K562 (cell line): Measurements from ENCODE around the gene SHBG. TPM values are rescaled to one million over a fixed set of nuclear protein-coding genes. Genes with fewer than 3 reads are reported as not detected.

ENCODE experiments used
- ATAC-seq: fragments of 200-7000 bp; cut with Tn5 transposase; 3 replicates; pipeline ENCODE4 v1.9.1; 2020; ENCODE audit warnings: moderate library complexity
- BruUV-seq: library from RNA; stranded (reverse); fragments of 400-500 nt; replicated peaks from 2 replicates; lab custom pipeline; 2021; lab: Mats Ljungman, UMichigan
- CTCF ChIA-PET: fragments of 300-600 bp; formaldehyde crosslinking; extraction: SDS; loops from one replicate; lab custom pipeline; 2021; ENCODE audit warnings: low intra/inter-chr PET ratio; lab: Yijun Ruan, JAX
- POLR2A ChIA-PET: fragments of 300-600, 350-650 bp; sonication (Branson Sonifier 250); formaldehyde crosslinking; extraction: SDS; loops from one replicate; lab custom pipeline; 2021; ENCODE audit warnings: antibody characterized with exemption, inconsistent platforms; lab: Yijun Ruan, JAX
- DNase-seq, 4 experiments: peaks; one replicate each; pipeline versions ENCODE4 v3.0.0 to v3.0.0-alpha.2; 2011 to 2018; ENCODE audit warnings: low spot score in 3 of 4, mixed read lengths in 3 of 4; ENCODE audit errors: extremely low read depth in 1 of 4
- FAIRE-seq: peaks from 2 replicates; lab custom pipeline; 2011; peaks lifted over from hg19 to GRCh38; lab: Jason Lieb, UNC
- H2AFZ ChIP-seq: 2 replicates; pipeline ENCODE4 v1.6.0; 2011; ENCODE audit warnings: low read depth, low read length, control low read depth, inconsistent platforms
- H3K27ac ChIP-seq: fragments of 200-600 bp; 3 replicates; pipeline ENCODE4 v1.8.0; 2011; ENCODE audit warnings: low read depth, mild to moderate bottlenecking, control low read depth, inconsistent platforms, low read length, moderate library complexity, mixed read lengths; ENCODE audit errors: extremely low read depth
- H3K27me3 ChIP-seq, 2 experiments: fragments of 300-600 bp in 1 of 2; 2 replicates in 1 of 2; 3 replicates in 1 of 2; pipeline versions ENCODE4 v1.6.0 to v1.8.0; 2011; ENCODE audit warnings: inconsistent platforms in 2 of 2, low read length in 2 of 2, mild to moderate bottlenecking in 1 of 2, mixed read lengths in 1 of 2, moderate library complexity in 1 of 2; ENCODE audit not compliant: control insufficient read depth in 2 of 2, insufficient read depth in 2 of 2
- H3K36me3 ChIP-seq: fragments of 300-600 bp; 3 replicates; pipeline ENCODE4 v1.8.0; 2011; ENCODE audit warnings: mild to moderate bottlenecking, low read length, inconsistent platforms; ENCODE audit not compliant: control insufficient read depth, insufficient read depth
- H3K4me1 ChIP-seq, 2 experiments: fragments of 200-600 bp in 1 of 2; replicated peaks in 1 of 2; 2 replicates in 1 of 2; 3 replicates in 1 of 2; pipeline versions ENCODE4 v1.5.1 to v1.8.0; 2011; ENCODE audit warnings: inconsistent platforms in 2 of 2, low read length in 2 of 2, mild to moderate bottlenecking in 1 of 2, mixed read lengths in 1 of 2, moderate library complexity in 1 of 2; ENCODE audit not compliant: control insufficient read depth in 2 of 2, insufficient read depth in 2 of 2
- H3K4me2 ChIP-seq: 2 replicates; pipeline ENCODE4 v1.6.1; 2011; ENCODE audit warnings: low read length, control low read depth, inconsistent platforms, mixed read lengths; ENCODE audit not compliant: insufficient read depth
- H3K4me3 ChIP-seq: fragments of 200-600 bp; sonication (generic), shearing (Covaris generic); 2 replicates; pipeline ENCODE4 v1.5.1; 2016; ENCODE audit warnings: control low read depth, inconsistent platforms
- H3K79me2 ChIP-seq: fragments of 200-600 bp; 3 replicates; pipeline ENCODE4 v1.8.0; 2011; ENCODE audit warnings: low read length, inconsistent platforms; ENCODE audit not compliant: control insufficient read depth, insufficient read depth
- H3K9ac ChIP-seq, 2 experiments: 2 replicates each; pipeline versions ENCODE4 v1.6.0 to v1.6.1; 2011; ENCODE audit warnings: low read depth in 2 of 2, low read length in 2 of 2, control low read depth in 1 of 2, inconsistent platforms in 1 of 2, mild to moderate bottlenecking in 1 of 2, mixed read lengths in 1 of 2; ENCODE audit not compliant: insufficient read depth in 1 of 2
- H3K9me1 ChIP-seq: one replicate; pipeline ENCODE4 v1.6.0; 2011; ENCODE audit warnings: inconsistent platforms, mild to moderate bottlenecking, low read length, moderate library complexity; ENCODE audit not compliant: control insufficient read depth, insufficient read depth
- H3K9me3 ChIP-seq: replicated peaks from 2 replicates; pipeline ENCODE4 v1.5.1; 2011; ENCODE audit warnings: low read depth, low read length, inconsistent platforms; ENCODE audit not compliant: control insufficient read depth, insufficient read depth
- H4K20me1 ChIP-seq: replicated peaks from 2 replicates; pipeline ENCODE4 v1.6.1; 2011; ENCODE audit warnings: low read length, inconsistent platforms, mixed read lengths; ENCODE audit not compliant: control insufficient read depth, insufficient read depth
- CTBP1 ChIP-seq: fragments of 450-650 bp; IDR thresholded peaks from 2 replicates; pipeline ENCODE4 v1.6.1; 2016; ENCODE audit warnings: borderline replicate concordance
- FOSL1 ChIP-seq: fragments of 200-800 bp; sonication (Bioruptor generic); conservative IDR thresholded peaks from 2 replicates; pipeline ENCODE4 v1.6.1; 2016; ENCODE audit warnings: missing genetic modification characterization, missing compliant biosample characterization
- KDM1A ChIP-seq, 2 experiments: fragments of 450-650 bp; IDR thresholded peaks; 2 replicates each; pipeline ENCODE4 v1.6.1; 2016; ENCODE audit warnings: mild to moderate bottlenecking in 2 of 2
- KLF13 ChIP-seq: fragments of 450-650 bp; IDR thresholded peaks from 2 replicates; pipeline ENCODE4 v1.6.1; 2016; ENCODE audit warnings: missing genetic modification characterization, low read depth, mild to moderate bottlenecking, missing compliant biosample characterization, moderate library complexity, borderline replicate concordance
- MAFK ChIP-seq: IDR thresholded peaks from 2 replicates; pipeline ENCODE4 v1.6.1; 2011; ENCODE audit warnings: low read length, improper control_type of control experiment
- NFE2 ChIP-seq: IDR thresholded peaks from 2 replicates; pipeline ENCODE4 v1.6.1; 2014; ENCODE audit warnings: antibody characterized with exemption, low read depth
- NFIC ChIP-seq: fragments of 450-650 bp; IDR thresholded peaks from 2 replicates; pipeline ENCODE4 v1.6.1; 2017; ENCODE audit warnings: mild to moderate bottlenecking, inconsistent platforms
- RBM15 ChIP-seq: fragments of 200-400 bp; formaldehyde crosslinking; IDR thresholded peaks from 2 replicates; pipeline ENCODE4 v1.6.1; 2018; ENCODE audit warnings: mild to moderate bottlenecking, low read length, moderate library complexity; ENCODE audit not compliant: insufficient read depth
- SNAPC5 ChIP-seq: fragments of 250-450 bp; sonication (Bioruptor Pico); IDR thresholded peaks from 2 replicates; pipeline ENCODE4 v1.8.0; 2021; ENCODE audit warnings: moderate library complexity, mild to moderate bottlenecking, inconsistent platforms
- SOX6 ChIP-seq: fragments of 450-650 bp; IDR thresholded peaks from 2 replicates; pipeline ENCODE4 v1.6.1; 2014; ENCODE audit warnings: mild to moderate bottlenecking
- ZC3H4 ChIP-seq: sonication (generic); formaldehyde crosslinking; IDR thresholded peaks from 2 replicates; pipeline ENCODE4 v1.9.0; 2021; ENCODE audit warnings: missing genetic modification reagents, borderline replicate concordance
- ZNF699 ChIP-seq: fragments of 250-450 bp; sonication (Bioruptor Pico); IDR thresholded peaks from 2 replicates; pipeline ENCODE4 v1.8.0; 2021; ENCODE audit warnings: mild to moderate bottlenecking, moderate library complexity; ENCODE audit not compliant: insufficient replicate concordance
- WGBS: fragments of 100-300 bp; shearing (Covaris generic); methylation state at CpG from one replicate; pipeline ENCODE4 v1.1.6; 2016; ENCODE audit warnings: low coverage, mixed read lengths; ENCODE audit not compliant: insufficient coverage; ENCODE audit errors: missing lambda C conversion rate; 5-methylcytosine and 5-hydroxymethylcytosine counted together
- in situ Hi-C: fragments of 300-500 bp; cut with MboI; formaldehyde crosslinking; loops from 4 replicates; pipeline ENCODE4 v1.15.0; 2018; ENCODE audit warnings: inconsistent platforms, mixed read lengths
- intact Hi-C: fragments of 100-400 bp; cut with micrococcal nuclease; formaldehyde crosslinking; loops from 2 replicates; pipeline ENCODE4 v1.14.2; 2022
- polyA plus RNA-seq, 8 experiments: library from polyadenylated mRNA; depleted of rRNA in 4 of 8; stranded (reverse) in 5 of 8; unstranded in 3 of 8; fragments of >200 nt; fragmentation: Nextera tagmentation in 2 of 8; fragmentation: Illumina TruSeq in 1 of 8; extraction: Ambion mirVana in 2 of 8; extraction: Trizol in 1 of 8; gene quantifications; 2 replicates each; pipeline versions ENCODE4 v1.2.1 to v1.2.3, GENCODE V29; 2011 to 2014; ENCODE audit warnings: inconsistent platforms in 1 of 8, missing spikeins in 1 of 8
- total RNA-seq, 7 experiments: library from RNA; depleted of rRNA in 6 of 7; stranded (reverse); fragments of >200 nt in 6 of 7; fragmentation: Illumina TruSeq in 2 of 7; extraction: Trizol in 2 of 7; gene quantifications; 2 replicates each; pipeline versions ENCODE4 v1.2.1 to v1.2.3, GENCODE V29; 2011 to 2021; ENCODE audit warnings: low replicate concordance in 1 of 7
- TF ChIP-seq, protein P1 (sequence below): fragments of 450-650 bp; IDR thresholded peaks from 2 replicates; pipeline ENCODE4 v1.7.1; 2018; ENCODE audit warnings: mild to moderate bottlenecking, low read depth; ENCODE audit not compliant: partially characterized antibody

Gene SHBG
- total and polyA plus RNA-seq, 9 of the 15 experiments (the other 6 are each of a cell fraction or from before 2014, with no cell fraction given), result not detected

DNA sequence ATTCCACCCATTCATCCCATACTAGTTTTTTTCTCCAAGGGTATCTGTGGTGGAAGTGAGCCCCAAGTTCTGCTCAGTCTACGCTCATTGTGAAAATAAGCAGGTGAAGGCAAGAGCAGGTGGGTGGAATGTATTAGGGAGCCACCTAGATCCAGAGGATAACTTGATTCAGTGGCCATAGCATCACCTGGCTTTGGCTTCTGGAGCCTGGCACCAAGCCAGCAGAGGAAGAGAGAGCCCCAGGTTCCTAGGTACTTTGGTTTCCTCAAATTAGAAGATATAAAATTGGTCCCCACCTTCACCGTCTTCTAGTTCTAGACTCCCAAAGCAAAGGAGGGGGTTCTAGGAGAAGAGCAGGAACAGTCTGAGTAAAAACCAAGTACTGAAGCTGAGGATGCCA, 19.3 kb upstream of the SHBG start:
- Histone ChIP-seq H3K9me3 (no peaks in the 10 kb centered on the region), H3K4me1 (peaks cover 16 to 22% of the 10 kb centered on the region in 2 experiments; a peak in 3 of 5 replicates)
- DNase-seq (no peak), FAIRE-seq (no peak)
- no peak for TF ChIP-seq KLF13 (tag)
- TF ChIP-seq NFIC, result peak; percentile 83
- TF ChIP-seq, all 486 proteins: peak for 1
- Histone ChIP-seq H4K20me1 (no peaks in the 10 kb centered on the region; the same call in 1 of the 2 replicates), H3K9me1 (peaks cover 6% of the 10 kb centered on the region), H2AFZ (no peak overlapping the region), H3K27ac (no peak overlapping the region), H3K9ac (no peak overlapping the region), H3K4me2 (no peak overlapping the region), H3K36me3 (peaks cover 27% of the 10 kb centered on the region; the same call in 2 of the 3 replicates), H3K27me3 (no peaks in the 10 kb centered on the region), H3K79me2 (peaks cover 51% of the 10 kb centered on the region), H3K4me3 (no peak overlapping the region)
- in situ Hi-C loops, result no loop called here
- no peak for ATAC-seq
- ChIA-PET CTCF (no interaction called here), POLR2A (no interaction called here)
- BruUV-seq, result no TSS peak
- WGBS, result 87% methylated on average over 2 of the region's 2 CpGs
- intact Hi-C loops, result no loop called here

DNA sequence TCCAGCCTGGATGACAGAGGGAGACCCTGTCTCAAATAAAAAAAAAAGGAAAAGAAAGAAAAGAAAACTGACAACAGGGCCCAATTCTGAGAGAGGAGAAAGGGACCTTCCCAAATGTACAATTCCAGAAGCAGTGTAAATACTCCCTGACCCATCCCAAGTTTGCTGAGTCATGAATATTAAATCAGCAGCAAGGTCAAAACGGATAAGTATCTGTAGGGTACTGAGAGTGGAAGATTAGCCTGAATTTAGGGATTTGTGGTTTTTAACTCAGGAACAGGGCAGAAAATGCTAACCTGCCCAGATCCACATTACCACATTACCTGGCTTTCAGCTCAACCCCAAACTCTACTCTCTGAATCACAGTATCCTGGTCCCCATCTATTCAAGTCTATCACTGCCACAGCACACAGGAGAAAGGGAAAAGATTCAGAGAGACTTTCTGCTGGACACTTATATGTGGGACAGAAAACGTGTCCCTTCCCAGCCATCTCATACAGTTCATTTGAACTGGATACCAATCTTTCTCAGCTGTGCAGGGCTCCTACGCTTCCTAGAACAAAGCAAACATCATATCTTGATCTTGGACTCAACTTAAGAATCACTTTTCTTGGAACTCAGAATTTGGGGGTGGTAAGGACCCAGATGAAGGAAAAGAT, 18.2 kb upstream of the SHBG start:
- H3K27me3 ChIP-seq, result no peaks in the 10 kb centered on the region
- peaks cover 20% of the 10 kb centered on the region; the same call in 2 of the 3 replicates for H3K36me3 ChIP-seq
- FAIRE-seq, result no peak
- in situ Hi-C loops, result no loop called here
- POLR2A ChIA-PET, result interaction anchor here (0.7 to 4.0 kb wide), 4 partner anchors 10 to 75 kb away, joined by 3 to 28 read pairs (median 4); partner anchors contain the start of genes MPDU1 and TP53
- WGBS, result 0% methylated on average over 2 of the region's 3 CpGs
- H3K9me3 ChIP-seq, result no peaks in the 10 kb centered on the region
- H3K79me2 ChIP-seq, result peaks cover 51% of the 10 kb centered on the region
- CTCF ChIA-PET, result no interaction called here
- no TSS peak for BruUV-seq
- H3K27ac ChIP-seq, result no peak overlapping the region
- no peak overlapping the region for H3K4me3 ChIP-seq
- peaks cover 6% of the 10 kb centered on the region for H3K9me1 ChIP-seq
- intact Hi-C loops, result no loop called here
- H2AFZ ChIP-seq, result no peak overlapping the region
- peak in 1 of 4 experiments; percentile 12 for DNase-seq
- no peak for ATAC-seq
- H3K4me2 ChIP-seq, result peak overlapping the region; percentile 6
- peaks cover 16 to 27% of the 10 kb centered on the region in 2 experiments; a peak in 4 of 5 replicates for H3K4me1 ChIP-seq
- H4K20me1 ChIP-seq, result no peaks in the 10 kb centered on the region; the same call in 1 of the 2 replicates
- H3K9ac ChIP-seq, result no peak overlapping the region
- TF ChIP-seq ZNF699 (CRISPR knock-in tag) (no peak), SOX6 (peak; percentile 67), ZC3H4 (CRISPR knock-in tag) (no peak), FOSL1 (tag) (peak; percentile 36; the same call in 1 of the 2 replicates), SNAPC5 (no peak), CTBP1 (0 out of 2 replicates have a peak, but pooled peaks have one; percentile 25), KDM1A (IDR thresholded peaks at IDR 0.05) (peak; percentile 95), RBM15 (no peak), MAFK (peak; percentile 96), NFE2 (peak; percentile 89)
- TF ChIP-seq, protein P1, sequence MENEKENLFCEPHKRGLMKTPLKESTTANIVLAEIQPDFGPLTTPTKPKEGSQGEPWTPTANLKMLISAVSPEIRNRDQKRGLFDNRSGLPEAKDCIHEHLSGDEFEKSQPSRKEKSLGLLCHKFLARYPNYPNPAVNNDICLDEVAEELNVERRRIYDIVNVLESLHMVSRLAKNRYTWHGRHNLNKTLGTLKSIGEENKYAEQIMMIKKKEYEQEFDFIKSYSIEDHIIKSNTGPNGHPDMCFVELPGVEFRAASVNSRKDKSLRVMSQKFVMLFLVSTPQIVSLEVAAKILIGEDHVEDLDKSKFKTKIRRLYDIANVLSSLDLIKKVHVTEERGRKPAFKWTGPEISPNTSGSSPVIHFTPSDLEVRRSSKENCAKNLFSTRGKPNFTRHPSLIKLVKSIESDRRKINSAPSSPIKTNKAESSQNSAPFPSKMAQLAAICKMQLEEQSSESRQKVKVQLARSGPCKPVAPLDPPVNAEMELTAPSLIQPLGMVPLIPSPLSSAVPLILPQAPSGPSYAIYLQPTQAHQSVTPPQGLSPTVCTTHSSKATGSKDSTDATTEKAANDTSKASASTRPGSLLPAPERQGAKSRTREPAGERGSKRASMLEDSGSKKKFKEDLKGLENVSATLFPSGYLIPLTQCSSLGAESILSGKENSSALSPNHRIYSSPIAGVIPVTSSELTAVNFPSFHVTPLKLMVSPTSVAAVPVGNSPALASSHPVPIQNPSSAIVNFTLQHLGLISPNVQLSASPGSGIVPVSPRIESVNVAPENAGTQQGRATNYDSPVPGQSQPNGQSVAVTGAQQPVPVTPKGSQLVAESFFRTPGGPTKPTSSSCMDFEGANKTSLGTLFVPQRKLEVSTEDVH, result no peak
